Stromal cell of bone marrow (primary cell): ENCODE measurements around the gene MFSD6.

Source experiments
- DNase-seq: peaks from one replicate; pipeline ENCODE4 v3.0.0-alpha.2; 2012; ENCODE audit warnings: low read depth

Gene MFSD6

DNA sequence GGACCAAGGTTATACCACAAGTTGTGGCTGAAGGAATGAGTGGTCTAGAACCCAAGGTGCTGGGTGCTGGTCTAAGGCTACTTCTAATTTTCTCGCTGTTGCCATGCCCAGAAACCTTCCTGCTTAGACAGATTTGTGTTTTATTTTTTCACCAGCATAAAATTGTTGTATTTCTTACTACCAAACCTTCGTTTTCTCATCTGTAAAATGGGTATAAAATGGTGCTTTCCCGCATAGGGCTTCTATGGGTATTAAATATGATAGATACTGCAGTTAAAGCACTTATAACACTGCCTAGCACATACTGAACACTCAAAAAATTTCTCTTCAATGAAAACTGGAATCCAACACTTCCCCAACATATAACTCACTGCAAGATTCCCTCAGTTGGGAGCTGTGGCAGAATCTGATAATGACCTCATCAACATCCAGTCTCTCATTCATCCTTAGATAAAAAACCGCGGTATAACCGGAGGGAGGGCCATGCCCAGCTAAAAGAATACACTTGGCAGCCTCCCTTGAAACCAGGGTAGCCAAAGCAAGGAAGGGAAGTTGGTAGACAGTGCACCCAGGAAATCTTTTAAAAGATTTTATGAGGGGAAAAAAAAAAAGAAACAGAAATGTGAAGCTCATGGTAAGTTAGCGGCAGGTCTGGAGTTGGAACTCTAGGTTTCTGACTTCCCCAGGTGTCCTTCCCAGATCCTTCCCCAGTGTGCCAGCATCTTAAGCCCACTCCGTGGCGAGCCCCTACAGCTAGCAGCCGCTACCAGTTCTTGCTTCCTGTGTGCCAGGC lies 125.2 kb downstream of the MFSD6 start:
- DNase-seq: no peak

DNA sequence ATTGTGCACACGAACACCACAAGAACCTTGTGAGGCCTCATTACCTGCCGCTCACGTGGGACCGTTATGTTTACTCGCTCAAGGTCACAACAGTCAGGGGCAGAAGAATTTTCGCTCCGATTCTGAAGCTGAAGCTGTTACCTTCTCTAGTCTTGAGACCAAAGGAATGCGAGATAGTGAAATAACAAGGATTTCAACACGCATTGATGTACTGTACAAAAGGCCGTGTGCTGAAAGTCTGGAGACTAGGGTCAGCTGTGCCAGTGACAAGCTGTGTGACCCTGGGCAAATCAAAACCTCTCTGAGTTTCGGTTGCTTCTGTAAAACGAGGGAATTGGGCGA lies 125.8 kb downstream of the MFSD6 start:
- DNase-seq: no peak

DNA sequence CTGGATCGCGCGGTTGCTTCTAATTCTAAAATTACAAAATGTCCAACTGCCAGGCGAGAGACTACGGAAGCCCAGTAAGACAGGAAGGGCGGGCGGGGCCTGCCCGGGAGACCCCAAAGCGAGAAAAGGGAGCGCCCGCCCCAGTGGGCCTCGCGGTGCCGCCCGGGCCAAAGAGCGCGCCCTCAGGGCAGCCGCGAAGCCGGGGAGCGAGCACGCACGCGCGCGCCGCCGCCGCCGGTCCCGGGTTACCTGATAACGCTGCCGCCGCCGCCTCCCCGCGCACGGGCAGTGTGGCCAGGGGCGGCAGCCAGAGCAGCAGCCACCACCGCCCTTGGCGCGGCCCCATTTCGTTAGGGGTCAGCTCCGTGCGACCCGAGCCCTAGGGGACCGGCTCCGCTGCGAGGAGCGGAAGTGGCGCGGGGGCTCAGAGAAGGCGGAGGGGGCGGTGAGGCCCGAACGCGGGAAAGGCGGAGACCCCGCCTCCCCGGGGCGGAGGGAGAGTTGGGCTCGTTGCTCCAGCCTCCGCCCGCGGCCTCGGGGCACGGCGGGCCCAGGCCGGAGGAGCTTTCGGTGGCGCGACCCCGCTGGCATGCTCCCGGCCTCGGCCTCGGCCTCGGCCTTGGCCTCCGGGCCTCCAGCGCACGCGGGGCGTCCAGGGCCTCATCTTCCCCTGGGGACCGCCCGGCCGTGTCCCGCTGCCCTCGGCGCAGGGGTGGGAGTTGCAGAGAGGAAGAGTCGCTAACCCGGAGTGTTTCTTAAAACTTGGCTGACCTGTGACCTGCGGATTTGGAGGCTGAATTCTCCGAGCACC lies 126.4 kb downstream of the MFSD6 start, which contains the start of gene NEMP2:
NEMP2 (minus strand) TSS at position 413 of the 811 bp plus-strand sequence; CDS start at position 346, 67 bp downstream.
- no peak for DNase-seq

DNA sequence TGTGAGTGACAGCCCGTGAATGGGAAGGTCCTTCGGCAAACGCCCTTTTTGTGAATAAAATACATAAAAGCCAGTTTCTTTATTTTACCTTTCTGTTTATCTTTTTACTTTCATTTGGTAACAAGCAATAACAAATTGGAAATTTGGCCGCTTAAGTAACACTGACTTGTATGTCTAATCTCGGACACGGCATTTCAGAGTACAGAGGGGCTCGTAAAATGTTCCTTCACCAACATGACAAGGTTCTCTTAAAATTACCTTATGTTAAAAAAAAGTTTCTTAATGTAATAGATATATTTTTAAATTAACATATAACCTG lies 126.9 kb downstream of the MFSD6 start:
- no peak for DNase-seq

DNA sequence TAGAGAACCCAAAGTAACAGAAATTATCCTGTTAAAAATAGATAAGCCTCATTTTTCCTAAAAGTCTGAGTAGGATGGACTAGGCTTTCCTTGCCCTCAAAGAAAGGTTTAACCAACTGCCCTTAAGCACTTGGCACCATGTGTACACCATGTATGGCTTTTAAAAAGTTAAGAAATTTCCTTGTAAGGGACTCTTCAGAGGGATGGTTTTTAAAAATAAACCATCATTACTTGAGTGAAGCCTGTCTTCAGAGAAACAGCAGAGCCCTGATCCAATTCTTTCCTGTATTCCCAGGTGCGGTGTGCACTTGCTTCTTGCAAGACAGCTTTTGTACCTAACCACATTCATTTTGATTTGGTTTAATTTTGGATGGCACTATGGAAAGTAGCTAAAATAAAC lies 127.4 kb downstream of the MFSD6 start:
- DNase-seq: no peak

DNA sequence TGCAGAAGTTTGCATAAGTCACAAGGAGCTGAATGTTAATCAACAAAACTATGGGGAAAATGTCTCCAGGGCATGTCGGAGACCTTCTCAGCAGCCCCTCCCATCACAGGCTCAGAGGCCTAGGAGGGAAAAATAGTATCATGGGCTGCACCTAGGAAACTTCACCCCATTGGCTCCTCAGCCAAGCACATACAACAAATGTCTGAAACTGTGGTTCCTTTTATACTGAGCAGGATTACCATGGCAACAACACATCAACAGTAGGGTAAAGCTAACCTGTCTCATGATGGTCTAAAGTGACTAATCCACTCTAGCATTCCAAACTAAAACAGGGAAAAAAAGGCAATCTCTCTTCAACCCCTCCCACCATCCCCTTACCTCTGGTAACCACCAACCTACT lies 129.6 kb downstream of the MFSD6 start:
- DNase-seq: no peak

DNA sequence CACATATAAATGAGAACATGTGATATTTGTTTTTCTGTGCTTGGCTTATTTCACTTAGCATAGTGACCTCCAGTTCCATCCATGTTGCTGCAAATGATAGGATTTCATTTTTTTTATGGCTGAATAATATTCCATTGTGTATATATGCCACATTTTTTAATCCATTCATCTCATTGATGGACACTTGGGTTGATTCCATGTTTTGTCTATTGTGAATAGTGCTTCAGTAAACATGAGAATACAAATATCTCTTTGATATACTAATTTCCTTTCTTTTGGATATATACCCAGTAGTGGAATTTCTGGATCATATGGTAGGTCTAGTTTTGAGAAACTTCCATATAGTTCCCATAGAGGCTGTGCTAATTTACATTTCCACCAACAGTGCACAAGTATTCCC lies 130.0 kb downstream of the MFSD6 start:
- DNase-seq: no peak

DNA sequence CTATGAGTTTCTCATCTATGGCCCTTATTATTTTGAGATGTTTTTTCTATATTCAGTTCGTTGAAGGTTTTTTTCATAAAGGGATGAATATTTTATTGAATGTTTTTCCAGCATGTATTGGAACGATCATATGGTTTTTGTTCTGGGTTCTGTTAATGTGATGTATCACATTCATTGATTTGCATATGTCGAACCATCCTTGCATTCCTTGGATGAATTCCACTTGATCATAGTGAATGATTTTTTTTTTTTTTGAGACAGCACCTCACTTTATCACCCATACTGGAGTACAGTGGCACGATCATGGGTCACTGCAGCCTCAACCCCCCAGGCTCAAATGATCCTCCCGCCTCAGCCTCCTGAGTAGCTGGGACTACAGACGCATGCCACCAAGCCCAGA lies 131.9 kb downstream of the MFSD6 start:
- DNase-seq: no peak

DNA sequence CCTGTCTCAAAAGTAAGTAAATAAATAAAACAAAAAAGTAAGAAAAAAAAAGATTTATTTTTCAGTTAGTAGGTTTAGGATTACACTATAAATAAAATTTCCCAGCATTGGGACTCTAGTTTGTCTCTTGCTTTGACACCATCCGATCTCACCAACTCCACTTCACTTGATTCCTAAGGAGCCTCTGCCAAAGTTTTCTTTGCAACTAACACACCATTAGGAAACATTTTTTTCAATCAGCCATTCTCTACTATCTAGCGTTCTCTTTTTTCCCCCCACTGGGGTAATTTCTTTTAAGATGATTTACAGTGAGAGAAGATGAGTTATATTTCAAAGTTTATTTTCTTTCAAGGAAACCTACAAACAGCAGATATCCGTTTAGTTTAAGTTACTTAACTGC lies 136.9 kb downstream of the MFSD6 start:
- DNase-seq: no peak

DNA sequence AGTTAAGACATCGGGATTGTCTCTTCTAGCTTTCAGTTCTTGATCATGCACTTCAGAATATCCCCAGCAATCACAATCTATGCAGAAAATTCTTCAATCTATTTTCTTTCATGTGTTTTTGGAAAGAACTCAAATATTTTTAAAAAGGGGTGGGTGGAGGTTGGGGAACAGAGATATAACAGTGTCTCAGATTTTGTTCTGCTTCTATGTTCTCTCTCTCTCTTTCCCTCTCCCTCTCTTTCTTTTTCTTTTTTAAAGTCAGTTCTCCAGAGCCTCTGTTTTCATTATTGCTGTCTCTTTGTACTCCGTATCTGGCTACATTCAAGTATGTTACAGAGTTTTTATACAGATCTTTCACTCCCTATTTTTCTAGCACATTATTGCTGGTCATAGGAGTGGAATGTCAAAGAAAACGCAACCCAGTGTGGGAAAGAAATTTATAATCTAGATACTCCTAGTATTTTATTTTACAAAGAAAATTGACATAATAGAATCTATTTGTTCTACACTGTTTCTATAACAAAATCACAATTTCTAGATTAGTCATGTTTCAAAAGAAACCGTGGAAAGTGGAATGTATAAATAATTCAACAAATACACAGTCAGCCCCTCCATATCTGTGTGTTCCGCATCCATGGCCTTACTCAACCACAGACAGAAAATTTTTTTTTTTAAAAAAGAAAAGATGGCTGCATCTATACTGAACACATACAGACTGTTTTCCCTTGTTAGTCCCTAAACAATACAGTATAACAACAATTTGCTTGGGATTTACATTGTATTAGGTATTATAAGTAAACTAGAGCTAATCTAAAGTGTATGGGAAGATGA lies 137.6 kb downstream of the MFSD6 start:
- no peak for DNase-seq

DNA sequence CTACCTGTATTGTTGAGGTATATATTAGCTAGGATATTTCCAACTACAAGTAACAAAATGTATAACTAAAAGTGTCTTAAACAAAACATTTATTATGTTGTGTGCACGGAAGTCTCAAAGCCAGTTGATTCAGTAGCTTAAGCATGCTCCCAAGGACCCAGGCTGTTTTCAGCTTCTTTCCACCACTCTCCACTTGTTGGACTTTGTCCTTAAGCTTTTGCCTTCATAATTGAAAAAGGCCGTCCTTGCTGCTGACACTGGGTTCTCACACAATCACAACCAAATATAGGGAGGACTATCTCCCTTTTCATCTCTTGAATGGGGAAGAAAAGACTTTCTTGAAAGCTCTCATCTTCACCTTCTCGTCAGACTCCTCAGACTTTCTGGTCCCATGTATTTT lies 138.6 kb downstream of the MFSD6 start:
- DNase-seq: no peak

DNA sequence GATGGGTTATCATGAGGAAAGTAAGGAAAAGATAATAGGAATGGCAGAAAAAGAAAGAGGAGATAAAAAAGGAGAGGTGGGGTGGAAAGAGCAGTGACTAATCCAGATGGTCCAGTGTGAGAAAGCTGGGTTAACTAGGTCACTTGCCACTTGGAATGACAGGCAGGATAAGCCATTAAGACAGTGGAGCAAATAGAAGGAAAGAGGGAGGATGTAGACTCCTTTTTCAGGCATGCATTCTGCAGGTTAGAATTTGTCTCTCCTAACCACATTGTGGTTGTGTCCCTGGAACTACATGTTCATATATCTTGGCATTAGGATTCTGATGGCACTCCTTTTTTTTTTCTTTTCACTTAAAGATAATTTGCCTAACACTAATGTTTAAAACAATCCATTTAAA lies 139.7 kb downstream of the MFSD6 start:
- DNase-seq: no peak

DNA sequence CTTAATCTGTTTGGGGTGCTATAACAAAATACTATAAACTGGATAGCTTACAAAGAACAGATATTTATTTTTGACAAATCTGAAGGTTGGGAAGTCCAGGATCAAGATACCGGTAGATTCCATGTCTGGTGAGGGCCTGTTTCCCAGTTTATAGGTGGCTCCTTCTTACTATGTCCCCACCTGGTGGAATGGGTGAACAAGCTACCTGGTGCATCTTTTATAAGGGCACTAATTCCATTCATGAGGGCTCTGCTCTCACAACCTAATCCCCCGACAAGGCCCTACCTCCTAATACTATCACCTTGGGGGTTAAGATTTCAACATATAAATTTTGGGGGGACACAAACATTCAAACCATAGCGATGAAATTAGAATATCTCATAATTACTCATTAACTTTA lies 142.0 kb downstream of the MFSD6 start:
- no peak for DNase-seq
